Erythroblast (primary cell): ENCODE data around the gene ABRAXAS1.
A peak's percentile ranks its signal among the peaks of the same experiment; 100 is the strongest.

Experiments used
- GATA1 ChIP-seq: IDR thresholded peaks from 2 replicates; pipeline ENCODE4 v1.6.1; 2011; ENCODE audit warnings: low read depth, mild to moderate bottlenecking, control low read depth, low read length, moderate library complexity
- POLR2A ChIP-seq: IDR thresholded peaks from 2 replicates; pipeline ENCODE4 v1.6.1; 2011; ENCODE audit warnings: mild to moderate bottlenecking, low read length

GRCh38 chr4:83484500-83485461 is at the start of gene ABRAXAS1:
- TF ChIP-seq POLR2A (peak; percentile 78), GATA1 (no peak)
